Activated CD4-positive, alpha-beta T cell treated with anti-CD3 and anti-CD28 coated beads, Interleukin-2, amount 50 U/mL, for 16 hours (primary cell): ENCODE data around the gene FSTL3.
"Not testable (repeated sequence)": the region's sequence is repeated elsewhere in the genome, so short reads cannot be mapped to it uniquely, and the experiment has no call there.

ENCODE experiments used
- DNase-seq: peaks from one replicate; pipeline ENCODE4 v3.0.0-alpha.2; 2020

FSTL3 gene

GRCh38 chr19:711254-711653 is 35.1 kb downstream of the FSTL3 start:
- no peak for DNase-seq

DNA sequence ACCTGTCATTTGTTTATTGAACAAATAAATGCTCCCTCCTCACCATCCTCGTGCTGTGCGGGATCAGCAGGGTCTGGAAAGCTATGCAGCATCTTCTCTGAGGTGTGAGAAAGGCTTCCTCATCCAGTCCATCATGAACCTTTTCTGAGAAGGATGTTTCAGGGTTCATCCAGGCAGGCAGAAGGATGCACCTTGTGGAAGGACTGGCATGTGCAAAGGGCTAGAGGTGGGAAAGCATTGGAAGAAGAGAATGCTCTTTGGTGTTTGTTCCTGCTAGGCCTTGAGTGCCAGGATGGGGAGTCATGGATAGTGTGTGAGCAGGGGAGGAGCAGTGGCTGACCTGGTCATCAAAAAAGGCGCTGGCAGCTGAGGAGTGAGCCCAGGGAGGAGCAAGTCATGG is 39.2 kb downstream of the FSTL3 start:
- DNase-seq, result no peak

- no peak for DNase-seq
Observed at GRCh38 chr19:718251-718951, 42.2 kb downstream of the FSTL3 start.

GRCh38 chr19:718991-719512 is 42.9 kb downstream of the FSTL3 start:
- DNase-seq, result no peak

DNA sequence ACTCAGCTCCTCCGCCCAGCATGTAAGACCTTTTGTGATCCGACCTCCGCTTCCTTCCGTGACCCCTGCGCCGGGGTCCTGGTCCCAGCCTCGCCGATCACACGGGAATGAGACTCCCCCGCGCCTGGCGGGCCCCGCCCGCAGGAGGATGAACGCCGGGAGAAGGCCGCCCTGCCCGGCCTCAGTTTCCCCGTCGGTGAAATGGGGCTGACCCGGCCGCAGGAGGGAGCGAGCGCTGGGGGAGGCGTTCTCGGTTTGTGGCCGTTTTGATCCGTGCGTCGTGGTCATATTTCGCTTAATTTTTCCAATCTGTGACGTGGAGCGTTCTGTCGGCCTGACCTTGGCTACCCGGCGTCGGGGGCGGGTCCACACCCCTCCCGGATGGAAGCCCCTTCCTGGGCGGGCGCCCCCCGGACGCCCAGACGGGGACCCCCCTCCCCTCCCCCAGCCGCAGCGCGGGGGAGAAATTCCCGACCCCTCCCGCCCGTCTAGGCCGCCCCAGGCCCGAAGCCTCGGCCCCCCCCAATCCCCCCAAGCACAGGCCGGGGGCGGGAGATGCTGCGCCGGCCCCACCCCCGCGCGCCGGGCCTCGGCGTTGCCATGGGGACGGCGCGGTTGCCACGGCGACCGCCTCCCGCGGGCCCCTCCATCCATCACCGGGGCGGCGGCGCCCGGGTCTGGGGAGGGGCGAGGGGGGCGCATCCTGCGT is 43.6 kb downstream of the FSTL3 start:
- DNase-seq, result no peak

- DNase-seq, result no peak
Observed at GRCh38 chr19:720345-721160, 44.4 kb downstream of the FSTL3 start.

- no peak for DNase-seq
Observed at GRCh38 chr19:722553-723101, 46.4 kb downstream of the FSTL3 start.

- no peak for DNase-seq
Observed at GRCh38 chr19:723247-723646, 47.1 kb downstream of the FSTL3 start.

- no peak for DNase-seq
Observed at GRCh38 chr19:723714-724113, 47.5 kb downstream of the FSTL3 start.

DNA sequence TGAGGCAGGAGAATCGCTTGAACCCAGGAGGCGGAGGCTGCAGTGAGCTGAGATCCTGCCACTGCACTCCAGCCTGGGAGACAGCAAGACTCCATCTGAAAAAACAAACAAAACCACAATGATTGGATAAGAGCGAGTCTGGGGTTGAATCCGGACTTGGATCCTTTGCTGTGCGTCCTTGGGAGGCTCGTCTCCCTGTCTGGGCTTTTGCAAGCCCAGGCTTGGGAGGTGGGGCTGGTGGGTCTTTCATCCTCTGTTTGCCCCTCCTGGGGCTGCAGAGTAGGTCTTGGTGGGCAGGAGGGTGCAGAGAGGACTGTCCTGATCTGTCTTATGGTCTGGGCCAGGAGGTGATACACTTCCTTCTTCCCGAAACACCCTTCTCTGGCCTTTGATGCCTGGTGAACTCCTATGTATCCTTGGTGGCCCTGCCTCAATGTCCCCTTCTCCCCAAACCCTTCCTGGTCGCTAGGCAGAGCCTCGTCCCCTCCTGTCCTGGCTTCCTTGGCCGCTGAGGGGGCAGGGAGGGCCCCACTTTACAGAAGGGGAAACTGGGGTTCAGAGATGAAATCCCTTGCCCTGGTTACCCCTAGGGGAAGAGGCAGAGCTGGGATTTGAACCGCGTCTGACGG is 49.4 kb downstream of the FSTL3 start:
- DNase-seq, result no peak

DNA sequence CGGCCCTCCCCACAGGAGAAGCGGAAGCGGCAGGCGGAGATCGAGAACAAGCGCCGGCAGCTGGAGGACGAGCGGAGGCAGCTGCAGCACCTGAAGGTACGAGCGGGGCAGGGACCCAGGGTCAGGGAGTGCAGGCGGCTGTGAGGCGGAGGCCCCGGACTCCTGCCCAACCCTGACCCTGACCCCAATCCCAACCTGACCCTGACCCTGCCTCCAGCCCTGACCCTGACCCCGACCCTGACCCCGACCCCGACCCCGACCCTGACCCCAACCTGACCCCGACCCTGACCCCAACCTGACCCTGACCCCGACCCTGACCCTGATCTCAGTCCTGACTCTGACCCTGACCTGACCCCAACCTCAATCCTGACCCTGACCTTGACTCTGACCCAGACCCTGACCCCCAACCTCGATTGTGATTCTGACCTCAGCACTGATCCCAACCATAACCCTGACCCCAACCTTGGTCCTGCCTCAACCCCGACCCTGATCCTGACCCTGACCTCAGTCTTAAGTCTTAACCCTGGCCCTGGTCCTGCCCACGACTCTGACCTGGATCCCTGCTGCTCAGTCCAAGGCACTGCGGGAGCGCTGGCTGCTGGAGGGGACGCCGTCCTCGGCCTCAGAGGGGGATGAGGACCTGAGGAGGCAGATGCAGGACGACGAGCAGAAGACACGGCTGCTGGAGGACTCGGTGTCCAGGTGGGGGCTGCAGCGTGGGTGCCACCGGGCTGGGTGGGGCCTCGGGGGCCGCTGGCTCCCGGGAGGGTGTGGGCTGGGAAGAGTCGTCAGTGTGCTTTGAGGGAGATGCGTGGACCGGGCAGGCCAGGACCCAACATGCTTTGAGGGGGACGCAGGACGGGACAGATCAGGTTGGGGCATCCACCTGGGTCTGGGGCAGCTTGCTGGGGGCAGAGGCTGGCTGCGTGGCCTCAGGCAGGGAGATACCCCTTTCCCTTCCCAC is 51.1 kb downstream of the FSTL3 start:
- DNase-seq, result no peak

DNA sequence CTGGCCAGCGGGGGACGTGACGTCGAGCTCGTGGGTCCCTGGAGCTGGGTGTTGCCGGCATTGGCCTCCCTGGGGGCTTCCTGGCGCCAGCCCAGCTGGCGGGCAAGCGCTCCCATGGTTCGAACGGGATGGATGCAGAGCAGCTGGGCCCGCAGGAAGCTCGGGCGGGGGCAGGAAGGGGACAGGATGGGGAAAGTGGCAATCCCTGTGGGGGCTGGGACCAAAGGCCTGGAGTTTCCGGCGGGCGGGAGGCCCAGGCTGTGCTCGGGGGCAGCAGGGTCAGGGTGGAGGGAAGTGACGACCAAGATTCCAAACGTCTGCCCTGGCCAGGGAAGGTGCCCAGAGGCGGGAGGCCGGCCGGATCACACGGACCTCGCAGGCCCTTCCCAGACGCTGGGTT is 51.8 kb downstream of the FSTL3 start:
- no peak for DNase-seq

- not testable (repeated sequence) for DNase-seq
Observed at GRCh38 chr19:729564-729963, 53.4 kb downstream of the FSTL3 start.

DNA sequence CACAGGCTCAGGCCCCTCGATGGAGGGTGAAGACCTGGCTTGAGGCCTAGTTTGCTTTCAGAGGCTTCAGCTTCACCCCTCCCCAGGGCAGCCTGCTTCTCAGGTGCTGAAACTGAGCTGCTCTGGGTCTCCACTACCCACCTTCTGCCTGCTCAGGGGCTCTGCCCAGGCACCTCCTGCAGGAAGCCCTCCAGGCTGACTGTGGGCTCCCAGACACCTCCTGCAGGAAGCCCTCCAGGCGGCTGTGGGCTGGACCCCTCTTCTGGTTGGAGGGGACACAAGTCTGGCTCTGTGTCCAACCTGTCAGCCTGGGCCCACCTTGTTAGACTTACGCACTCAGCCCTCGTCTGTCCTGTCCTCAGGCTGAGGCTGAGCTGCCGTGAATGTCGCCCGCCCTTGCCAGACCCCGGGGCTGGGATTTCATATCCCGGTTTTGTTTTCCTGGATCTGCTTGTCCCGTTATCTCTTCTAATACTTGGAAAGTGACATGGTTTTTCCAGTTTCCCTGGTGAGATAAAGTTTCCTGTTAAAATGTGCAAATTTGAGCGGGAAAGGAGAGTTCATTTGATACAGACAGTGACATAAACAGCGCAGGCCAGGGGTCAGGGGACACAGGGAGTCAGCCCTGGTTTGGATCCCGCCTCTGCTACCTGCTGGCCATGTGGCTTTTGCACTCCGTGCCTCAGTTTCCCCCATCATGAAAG is 53.9 kb downstream of the FSTL3 start:
- no peak for DNase-seq

DNA sequence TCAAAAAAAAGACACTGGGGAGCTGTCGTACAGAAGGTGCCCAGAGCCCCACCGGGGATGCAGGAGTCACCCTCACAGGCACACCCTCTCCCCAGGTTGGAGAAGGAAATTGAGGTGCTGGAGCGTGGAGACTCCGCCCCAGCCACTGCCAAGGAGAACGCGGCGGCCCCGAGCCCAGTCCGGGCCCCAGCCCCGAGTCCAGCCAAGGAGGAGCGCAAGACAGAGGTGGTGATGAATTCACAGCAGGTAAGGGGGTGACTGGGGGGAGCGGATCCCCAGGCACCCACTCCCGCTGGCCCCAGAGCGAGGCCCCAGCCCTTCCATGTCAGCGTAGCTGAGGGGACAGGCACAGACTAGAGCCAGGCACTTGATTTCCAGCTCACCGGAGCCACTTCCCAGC is 54.8 kb downstream of the FSTL3 start:
- no peak for DNase-seq

- DNase-seq, result no peak
Observed at GRCh38 chr19:732148-733069, 56.2 kb downstream of the FSTL3 start.
